Endothelial cell of umbilical vein (primary cell): ENCODE results near the gene GRIA4. TPM values are rescaled to one million over a fixed set of nuclear protein-coding genes. Genes with fewer than 3 reads are reported as not detected.

Source experiments
- BruUV-seq: library from RNA; stranded (reverse); fragments of 400-500 nt; replicated peaks from 2 replicates; lab custom pipeline; 2021; lab: Mats Ljungman, UMichigan
- CTCF ChIA-PET: fragments of 300-600, 350-600 bp; sonication (Branson Sonifier 250); formaldehyde crosslinking; loops from one replicate; lab custom pipeline; 2021; ENCODE audit warnings: antibody characterized with exemption, inconsistent platforms; lab: Charles Lee
- POLR2A ChIA-PET: fragments of 300-600, 350-600 bp; sonication (Branson Sonifier 250); formaldehyde crosslinking; loops from one replicate; lab custom pipeline; 2021; ENCODE audit warnings: antibody characterized with exemption, inconsistent platforms; lab: Charles Lee
- DNase-seq: peaks from one replicate; pipeline ENCODE4 v3.0.0-alpha.2; 2011; ENCODE audit warnings: low read depth, low spot score
- FAIRE-seq: peaks from 2 replicates; lab custom pipeline; 2011; peaks lifted over from hg19 to GRCh38; lab: Jason Lieb, UNC
- H2AFZ ChIP-seq: 2 replicates; pipeline ENCODE4 v1.6.0; 2012; ENCODE audit warnings: low read depth, low read length, control low read depth, inconsistent platforms
- H3K27ac ChIP-seq: 2 replicates; pipeline ENCODE4 v1.5.1; 2011; ENCODE audit warnings: low read depth, mild to moderate bottlenecking, control low read depth, low read length, moderate library complexity; ENCODE audit not compliant: insufficient read depth
- H3K27me3 ChIP-seq, 2 experiments: 2 replicates each; pipeline versions ENCODE4 v1.6.0 to v1.6.1; 2011; ENCODE audit warnings: low read length in 2 of 2, mixed read lengths in 1 of 2; ENCODE audit not compliant: control insufficient read depth in 2 of 2, insufficient read depth in 2 of 2
- H3K36me3 ChIP-seq, 2 experiments: 2 replicates in 1 of 2; 3 replicates in 1 of 2; pipeline ENCODE4 v1.5.1; 2011; ENCODE audit warnings: low read length in 2 of 2, mild to moderate bottlenecking in 1 of 2, moderate library complexity in 1 of 2; ENCODE audit not compliant: control insufficient read depth in 2 of 2, insufficient read depth in 2 of 2; ENCODE audit errors: extremely low read depth in 1 of 2
- H3K4me1 ChIP-seq: 3 replicates; pipeline ENCODE4 v1.5.1; 2011; ENCODE audit warnings: mild to moderate bottlenecking, low read length; ENCODE audit not compliant: control insufficient read depth, insufficient read depth; ENCODE audit errors: extremely low read depth
- H3K4me2 ChIP-seq: 2 replicates; pipeline ENCODE4 v1.6.1; 2011; ENCODE audit warnings: low read length, control low read depth, mixed read lengths; ENCODE audit not compliant: insufficient read depth
- H3K4me3 ChIP-seq, 3 experiments: fragments of 200-600 bp in 1 of 3; sonication (generic), shearing (Covaris generic) in 1 of 3; replicated peaks in 1 of 3; 2 replicates each; pipeline ENCODE4 v1.5.1; 2011 to 2016; ENCODE audit warnings: control low read depth in 3 of 3, low read length in 3 of 3, mild to moderate bottlenecking in 2 of 3, inconsistent platforms in 1 of 3, low read depth in 1 of 3, moderate library complexity in 1 of 3; ENCODE audit not compliant: insufficient read depth in 1 of 3
- H3K79me2 ChIP-seq: 2 replicates; pipeline ENCODE4 v1.6.0; 2012; ENCODE audit warnings: low read length, inconsistent platforms; ENCODE audit not compliant: control insufficient read depth, insufficient read depth
- H3K9ac ChIP-seq: replicated peaks from 2 replicates; pipeline ENCODE3; 2011; ENCODE audit warnings: low read length, control low read depth; ENCODE audit not compliant: insufficient read depth; ENCODE audit errors: extremely low read depth
- H3K9me1 ChIP-seq: replicated peaks from 3 replicates; pipeline ENCODE4 v1.6.0; 2011; ENCODE audit warnings: mild to moderate bottlenecking, low read length; ENCODE audit not compliant: control insufficient read depth, insufficient read depth; ENCODE audit errors: extremely low read depth
- H3K9me3 ChIP-seq: replicated peaks from 2 replicates; pipeline ENCODE4 v1.5.1; 2012; ENCODE audit warnings: low read length, inconsistent platforms; ENCODE audit not compliant: control insufficient read depth, insufficient read depth
- H4K20me1 ChIP-seq: replicated peaks from 2 replicates; pipeline ENCODE3; 2011; ENCODE audit warnings: mild to moderate bottlenecking, low read length; ENCODE audit not compliant: control insufficient read depth, insufficient read depth; ENCODE audit errors: extremely low read depth
- CTCF ChIP-seq, 2 donors: IDR thresholded peaks; 1 replicate in 1 of 2; 2 replicates in 1 of 2; pipeline ENCODE4 v1.5.1; 2011; ENCODE audit warnings: low read length in 2 of 2, mild to moderate bottlenecking in 2 of 2, moderate library complexity in 2 of 2, control low read depth in 1 of 2, inconsistent platforms in 1 of 2, low read depth in 1 of 2; ENCODE audit not compliant: insufficient read depth in 1 of 2; ENCODE audit errors: extremely low read depth in 1 of 2
- EZH2 ChIP-seq: IDR thresholded peaks from 2 replicates; pipeline ENCODE4 v1.6.1; 2012; ENCODE audit warnings: borderline replicate concordance, low read depth, mild to moderate bottlenecking, moderate library complexity, low read length, inconsistent platforms; ENCODE audit not compliant: severe bottlenecking
- FOS ChIP-seq: IDR thresholded peaks from 2 replicates; pipeline ENCODE4 v1.6.1; 2011; ENCODE audit warnings: mild to moderate bottlenecking, low read length, moderate library complexity, borderline replicate concordance; ENCODE audit not compliant: insufficient read depth
- JUN ChIP-seq: IDR thresholded peaks from 2 replicates; pipeline ENCODE4 v1.6.1; 2011; ENCODE audit warnings: borderline replicate concordance, low read depth; ENCODE audit not compliant: insufficient read length, insufficient read depth
- MYC ChIP-seq: IDR thresholded peaks from one replicate; pipeline ENCODE4 v1.6.1; 2011; ENCODE audit warnings: mild to moderate bottlenecking, low read depth, low read length
- POLR2A ChIP-seq: IDR thresholded peaks from 2 replicates; pipeline ENCODE4 v1.6.1; 2012; ENCODE audit warnings: low read depth, mild to moderate bottlenecking, control low read depth, low read length
- POLR2AphosphoS5 ChIP-seq: IDR thresholded peaks from 2 replicates; pipeline ENCODE4 v1.6.1; 2012; ENCODE audit warnings: low read depth, mild to moderate bottlenecking, control low read depth, low read length, moderate library complexity; ENCODE audit not compliant: insufficient read depth
- dilution Hi-C: fragments of 300-500 bp; cut with MboI; formaldehyde crosslinking; loops from one replicate; pipeline ENCODE4 v1.15.0; 2019; ENCODE audit warnings: low sequenced_read_pairs; ENCODE audit not compliant: extremely low pct_ligation_motif_present
- intact Hi-C: fragments of 100-400 bp; cut with micrococcal nuclease; formaldehyde crosslinking; loops from one replicate; pipeline ENCODE4 v1.10.0; 2022
- polyA plus RNA-seq, 4 experiments: library from polyadenylated mRNA; depleted of rRNA in 3 of 4; stranded (reverse) in 3 of 4; unstranded in 1 of 4; fragments of >200 nt; gene quantifications; 2 replicates each; pipeline versions ENCODE4 v1.2.1 to v1.2.3, GENCODE V29; 2011 to 2012; ENCODE audit warnings: missing spikeins in 1 of 4
- total RNA-seq: library from RNA; stranded (reverse); gene quantifications from 2 replicates; pipeline ENCODE4 v1.2.3, GENCODE V29; 2021
- TF ChIP-seq, protein P1 (sequence below): IDR thresholded peaks from 2 replicates; pipeline ENCODE4 v1.6.1; 2011; ENCODE audit not compliant: insufficient read depth, insufficient read length

The GRIA4 gene
- total and polyA plus RNA-seq, 2 donors (not counting 3 experiments of a cell fraction or from before 2014, with no cell fraction given), result not detected

DNA sequence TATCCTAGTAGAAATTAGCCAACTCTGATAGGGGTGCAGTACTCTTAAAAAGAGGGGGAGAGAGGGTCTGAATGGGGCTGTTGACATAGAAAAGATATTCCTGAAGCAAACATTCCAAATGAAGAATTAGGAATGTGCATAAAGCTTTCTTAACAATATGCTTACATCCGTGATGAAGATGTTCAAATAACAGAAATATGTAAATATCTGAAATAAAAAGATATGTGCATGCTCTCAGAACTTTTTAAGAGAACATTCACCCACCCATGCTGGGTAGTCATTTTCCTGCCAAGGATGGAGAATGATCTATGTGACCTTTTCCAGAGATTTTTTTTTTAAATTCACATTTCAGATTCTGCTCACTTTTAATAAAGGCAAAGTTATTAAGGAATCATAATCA is 80.6 kb downstream of the GRIA4 start:
- Histone ChIP-seq H3K4me2 (no peak overlapping the region), H2AFZ (no peak overlapping the region), H3K9me3 (no peaks in the 10 kb centered on the region), H3K4me1 (no peaks in the 10 kb centered on the region), H3K36me3 (no peaks in the 10 kb centered on the region), H3K79me2 (no peaks in the 10 kb centered on the region), H3K9me1 (no peaks in the 10 kb centered on the region), H3K27me3 (no peaks in the 10 kb centered on the region), H3K27ac (no peak overlapping the region), H3K4me3 (no peak overlapping the region), H4K20me1 (no peaks in the 10 kb centered on the region), H3K9ac (no peak overlapping the region)
- dilution Hi-C loops, result no loop called here
- BruUV-seq, result no TSS peak
- FAIRE-seq (no peak), DNase-seq (no peak)
- TF ChIP-seq POLR2A (no peak), CTCF (IDR thresholded peaks at IDR 0.05; ENCODE audit: extremely low read depth in 1 of 2, insufficient read depth in 1 of 2, low read depth in 1 of 2, low read length in 2 of 2) (no peak), JUN (no peak), EZH2 (no peak), FOS (no peak), POLR2AphosphoS5 (no peak), MYC (no peak)
- TF ChIP-seq, protein P1, sequence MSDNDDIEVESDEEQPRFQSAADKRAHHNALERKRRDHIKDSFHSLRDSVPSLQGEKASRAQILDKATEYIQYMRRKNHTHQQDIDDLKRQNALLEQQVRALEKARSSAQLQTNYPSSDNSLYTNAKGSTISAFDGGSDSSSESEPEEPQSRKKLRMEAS, result no peak
- intact Hi-C loops, result no loop called here
- CTCF ChIA-PET, result no interaction called here
- POLR2A ChIA-PET, result no interaction called here
